DND-41 (cell line): ENCODE data around the gene PCNX1.

Experiments used
- CTCF ChIP-seq: IDR thresholded peaks from 2 replicates; pipeline ENCODE4 v1.5.1; 2012; ENCODE audit warnings: borderline replicate concordance, low read length, moderate library complexity, mild to moderate bottlenecking; ENCODE audit not compliant: poor library complexity, severe bottlenecking; ENCODE audit errors: extremely low read depth
- EZH2 ChIP-seq: IDR thresholded peaks from 3 replicates; pipeline ENCODE4 v1.6.1; 2012; ENCODE audit warnings: borderline replicate concordance, low read depth, mild to moderate bottlenecking, moderate library complexity, low read length, inconsistent platforms; ENCODE audit not compliant: severe bottlenecking

DNA sequence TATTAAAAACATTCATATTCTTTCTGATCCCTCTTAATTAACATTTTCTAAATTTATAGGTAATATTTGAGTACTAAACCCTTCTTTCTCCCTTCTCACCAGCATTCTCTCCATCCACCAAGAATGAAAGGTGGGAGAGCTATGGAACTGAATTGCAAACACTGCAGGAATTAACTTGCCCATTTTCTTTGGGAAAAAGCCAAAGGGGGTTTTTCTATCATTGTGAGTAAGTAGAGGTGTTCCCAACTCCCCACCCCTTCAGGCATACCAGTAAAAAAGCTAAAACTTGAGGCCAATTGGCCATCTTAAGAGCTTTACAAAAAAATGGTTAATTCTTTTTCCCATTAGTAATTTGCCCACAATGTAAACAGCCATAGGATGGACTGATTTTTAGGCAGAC is 23.7 kb downstream of the PCNX1 start:
- TF ChIP-seq CTCF = no peak
- no peak for TF ChIP-seq EZH2
